HG03442 (cell line): ENCODE results near the gene NOXA1.
"Not testable (repeated sequence)": the region's sequence is repeated elsewhere in the genome, so short reads cannot be mapped to it uniquely, and the experiment has no call there.

Experiments
- ATAC-seq: cut with Tn5 transposase; IDR thresholded peaks from one replicate; pipeline ENCODE4 v1.9.1; 2021; ENCODE audit warnings: mild to moderate bottlenecking, moderate library complexity; ENCODE audit not compliant: unreplicated experiment

NOXA1 gene, protein sequence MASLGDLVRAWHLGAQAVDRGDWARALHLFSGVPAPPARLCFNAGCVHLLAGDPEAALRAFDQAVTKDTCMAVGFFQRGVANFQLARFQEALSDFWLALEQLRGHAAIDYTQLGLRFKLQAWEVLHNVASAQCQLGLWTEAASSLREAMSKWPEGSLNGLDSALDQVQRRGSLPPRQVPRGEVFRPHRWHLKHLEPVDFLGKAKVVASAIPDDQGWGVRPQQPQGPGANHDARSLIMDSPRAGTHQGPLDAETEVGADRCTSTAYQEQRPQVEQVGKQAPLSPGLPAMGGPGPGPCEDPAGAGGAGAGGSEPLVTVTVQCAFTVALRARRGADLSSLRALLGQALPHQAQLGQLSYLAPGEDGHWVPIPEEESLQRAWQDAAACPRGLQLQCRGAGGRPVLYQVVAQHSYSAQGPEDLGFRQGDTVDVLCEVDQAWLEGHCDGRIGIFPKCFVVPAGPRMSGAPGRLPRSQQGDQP

DNA sequence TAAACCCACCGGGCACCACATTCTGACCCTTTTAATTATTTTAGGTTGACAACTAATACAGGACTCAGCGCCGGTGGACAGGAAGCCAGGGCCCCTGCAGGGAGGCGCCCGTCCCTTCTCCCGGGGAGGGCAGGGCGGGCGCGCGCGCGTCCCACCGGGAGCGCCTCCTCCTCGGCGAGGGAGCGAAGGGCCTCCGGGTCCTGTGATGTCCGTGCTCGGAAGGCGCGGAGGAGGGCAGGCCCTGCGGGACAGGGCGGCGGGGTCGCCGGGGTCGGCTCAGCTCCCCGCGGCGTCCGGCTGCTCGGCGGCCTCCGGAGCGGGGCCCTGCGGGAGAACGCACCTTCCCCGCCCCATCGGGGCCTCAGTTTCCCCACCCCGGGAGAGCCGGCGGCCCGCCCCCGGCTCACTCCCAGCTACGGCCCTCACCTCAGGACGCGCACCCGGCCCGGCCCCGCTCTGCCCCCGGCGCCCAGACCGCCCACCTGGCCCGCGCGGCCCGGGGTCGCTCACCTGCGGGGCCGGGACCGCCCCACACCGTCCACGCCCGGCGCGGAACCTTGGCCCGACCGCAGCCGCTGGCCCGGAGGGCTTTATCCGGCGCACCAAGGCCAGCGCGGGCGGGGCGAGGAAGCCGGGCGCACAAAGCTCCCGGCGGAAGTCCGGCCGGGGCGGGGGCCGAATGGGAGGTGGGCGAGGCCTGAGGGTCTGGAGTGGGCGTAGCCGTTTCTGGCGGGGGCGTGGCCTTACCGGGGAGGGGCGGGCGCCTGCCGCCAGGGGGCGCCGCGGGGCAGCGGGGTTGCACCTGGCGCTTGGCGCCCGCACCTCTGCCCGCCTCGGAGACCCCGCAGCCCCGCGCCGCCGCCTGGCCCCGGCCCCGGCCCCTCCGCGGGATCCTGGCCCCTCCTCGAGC, at the start of gene NOXA1, which contains the start of gene EXD3:
TSS of gene NOXA1 (plus strand) at position 790 of the 910 bp plus-strand sequence. CDS start 137 bp downstream, outside the sequence.
TSS of gene EXD3 (minus strand) at position 559 of the 910 bp plus-strand sequence. CDS start 27,805 bp downstream, outside the sequence.
- ATAC-seq: peak; percentile 68

DNA sequence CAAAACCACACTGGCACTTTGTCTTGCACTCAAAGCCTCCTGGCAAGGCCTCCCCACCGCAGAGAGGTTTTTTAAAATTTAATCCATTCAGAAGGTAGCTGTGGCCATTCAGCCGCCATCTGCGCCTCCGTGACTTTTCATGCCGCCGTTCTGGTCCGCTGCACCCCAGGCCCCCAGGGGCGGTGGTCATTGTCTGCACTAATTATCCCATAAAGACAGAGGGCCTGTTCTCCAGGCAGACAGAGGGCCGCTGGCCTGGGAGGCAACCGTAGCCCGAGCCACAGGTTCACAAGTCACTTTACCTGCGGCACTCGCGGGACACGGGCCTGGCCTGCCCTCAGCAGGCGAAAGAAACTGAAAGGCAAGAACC, 49.6 kb upstream of the NOXA1 start:
- ATAC-seq: no peak

DNA sequence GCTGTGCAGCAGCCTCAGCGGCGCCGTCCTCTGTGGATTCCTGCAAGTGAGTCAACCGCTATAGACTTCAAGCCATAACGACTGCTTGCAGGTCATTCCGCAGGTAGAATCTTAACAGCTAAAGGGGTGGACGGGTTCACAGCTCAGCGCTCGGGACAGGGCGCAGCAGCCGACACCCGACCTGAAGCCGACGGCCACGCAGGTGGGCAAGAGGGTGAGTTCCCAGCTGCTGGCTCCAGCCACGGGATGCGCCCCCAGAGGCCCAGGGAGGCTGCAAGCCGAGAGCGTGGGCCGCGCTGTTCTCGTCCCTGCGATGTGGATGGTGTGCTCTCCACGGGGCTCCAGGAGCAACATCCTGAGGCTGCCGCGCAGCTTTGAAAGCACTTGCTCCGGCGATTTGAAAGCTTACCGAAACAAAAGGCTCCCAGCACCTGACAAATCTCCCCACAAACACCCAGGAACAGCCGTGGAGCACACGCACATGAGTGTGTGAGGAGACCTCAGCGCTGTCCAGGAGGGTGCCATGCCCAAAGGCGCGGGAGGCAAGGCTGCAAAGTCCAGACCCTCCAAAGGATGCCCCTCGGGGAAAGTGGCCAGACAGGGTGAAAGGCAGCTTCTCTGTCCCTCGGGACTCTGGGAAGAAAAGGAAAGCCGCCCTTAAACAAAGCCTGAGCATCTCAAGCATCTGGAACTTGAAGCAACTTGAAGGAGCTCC, 48.9 kb upstream of the NOXA1 start:
- no peak for ATAC-seq

DNA sequence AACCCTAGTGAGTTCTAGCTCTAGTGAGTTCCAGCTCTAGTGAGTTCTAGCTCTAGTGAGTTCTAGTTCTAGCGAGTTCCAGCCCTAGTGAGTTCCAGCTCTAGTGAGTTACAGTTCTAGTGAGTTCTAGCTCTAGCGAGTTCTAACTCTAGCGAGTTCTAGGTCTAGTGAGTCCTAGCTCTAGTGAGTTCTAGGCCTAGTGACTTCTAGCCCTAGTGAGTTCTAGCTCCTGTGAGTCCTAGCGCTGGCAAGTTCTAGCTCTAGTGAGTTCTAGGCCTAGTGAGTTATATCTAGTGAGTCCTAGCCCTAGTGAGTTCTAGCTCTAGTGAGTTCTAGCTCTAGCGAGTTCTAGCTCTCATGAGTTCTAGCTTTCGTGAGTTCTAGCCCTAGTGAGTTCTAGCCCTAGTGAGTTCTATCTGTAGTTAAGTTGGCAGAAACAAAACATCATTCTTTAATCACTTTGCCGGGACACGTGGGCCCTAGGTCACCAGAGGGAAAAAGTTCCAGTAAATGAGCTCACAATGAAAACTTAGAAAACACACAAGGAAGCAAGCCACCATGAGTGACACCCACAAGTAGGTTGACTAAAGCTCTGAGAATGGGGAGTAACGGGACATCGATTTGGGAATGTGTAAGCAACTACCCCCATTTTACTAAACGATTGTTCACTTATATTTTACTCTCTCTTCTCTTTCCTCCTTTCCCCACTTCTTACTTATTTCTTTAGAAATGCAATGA, 47.7 kb upstream of the NOXA1 start:
- no peak for ATAC-seq

DNA sequence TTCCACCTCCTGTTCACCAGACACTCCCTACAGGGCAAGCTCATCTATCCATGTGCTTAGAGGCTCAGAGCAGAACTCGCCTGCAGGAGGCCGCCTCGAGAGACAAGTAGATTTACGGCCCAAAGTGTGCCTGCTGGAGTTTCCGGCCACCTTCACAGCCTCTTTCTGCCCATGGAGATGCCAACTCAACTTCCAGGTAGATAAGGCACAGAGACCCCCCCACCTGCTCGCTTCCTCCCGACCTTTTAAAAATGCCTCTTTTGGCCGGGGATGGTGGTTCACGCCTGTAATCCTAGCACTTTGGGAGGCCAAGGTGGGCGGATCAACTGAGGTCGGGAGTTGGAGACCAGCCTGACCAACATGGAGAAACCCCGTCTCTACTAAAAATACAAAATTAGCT, 46.8 kb upstream of the NOXA1 start:
- ATAC-seq: no peak

DNA sequence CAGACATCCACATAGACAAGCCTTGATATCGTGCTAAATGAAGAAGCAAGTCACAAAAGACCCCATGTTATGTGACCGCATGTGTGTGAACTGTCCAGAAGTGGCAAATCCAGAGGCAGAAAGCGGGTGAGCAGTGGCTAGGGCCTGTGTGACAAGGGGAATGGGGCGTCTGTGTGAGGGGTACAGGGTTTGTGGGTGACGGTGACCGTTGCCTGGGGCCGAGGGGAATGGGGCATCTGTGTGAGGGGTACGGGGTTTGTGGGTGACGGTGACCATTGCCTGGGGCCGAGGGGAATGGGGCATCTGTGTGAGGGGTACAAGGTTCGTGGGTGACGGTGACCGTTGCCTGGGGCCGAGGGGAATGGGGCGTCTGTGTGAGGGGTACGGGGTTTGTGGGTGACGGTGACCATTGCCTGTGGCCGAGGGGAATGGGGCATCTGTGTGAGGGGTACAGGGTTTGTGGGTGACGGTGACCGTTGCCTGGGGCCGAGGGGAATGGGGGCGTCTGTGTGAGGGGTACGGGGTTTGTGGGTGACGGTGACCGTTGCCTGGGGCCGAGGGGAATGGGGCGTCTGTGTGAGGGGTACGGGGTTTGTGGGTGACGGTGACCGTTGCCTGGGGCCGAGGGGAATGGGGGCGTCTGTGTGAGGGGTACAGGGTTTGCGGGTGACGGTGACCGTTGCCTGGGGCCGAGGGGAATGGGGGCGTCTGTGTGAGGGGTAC, 44.3 kb upstream of the NOXA1 start:
- not testable (repeated sequence) for ATAC-seq

DNA sequence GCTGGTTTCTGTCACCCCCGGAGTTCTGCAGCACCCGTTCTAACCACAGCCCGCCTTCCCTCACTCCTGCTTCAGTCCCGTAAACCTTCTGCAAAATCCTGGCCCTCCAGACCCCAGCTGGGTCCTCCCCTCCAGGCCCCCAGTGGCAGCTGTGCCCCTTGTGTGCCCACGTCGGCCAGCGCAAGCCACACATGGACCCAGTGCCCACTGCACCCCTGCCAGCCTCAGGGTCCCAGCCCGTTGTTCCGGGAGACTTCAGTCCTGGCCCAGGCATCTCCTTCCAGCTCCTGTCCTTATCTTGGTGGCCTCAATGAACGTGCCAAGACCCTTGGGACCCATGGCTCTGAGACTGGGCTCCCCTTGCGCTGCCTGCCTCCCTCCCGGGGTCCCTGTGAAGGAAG, 43.4 kb upstream of the NOXA1 start:
- no peak for ATAC-seq

DNA sequence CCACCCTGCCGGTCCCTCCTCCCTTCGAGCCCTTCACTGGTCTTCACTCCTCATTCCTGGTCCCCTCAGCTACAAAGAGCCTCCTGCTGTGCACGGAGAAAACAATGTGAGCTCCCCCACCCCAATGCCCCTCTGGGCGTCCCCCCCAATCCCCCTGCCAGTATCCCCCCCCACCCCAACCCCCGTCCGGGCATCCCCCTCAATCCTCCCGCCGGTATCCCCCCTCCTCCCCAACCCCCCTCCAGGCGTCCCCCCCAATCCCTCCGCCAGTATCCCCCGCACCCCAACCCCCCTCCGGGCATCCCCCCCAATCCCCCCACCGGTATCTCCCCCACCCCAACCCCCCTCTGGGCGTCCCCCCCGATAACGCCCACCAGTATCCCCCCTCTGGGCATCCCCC, 43.0 kb upstream of the NOXA1 start:
- no peak for ATAC-seq

DNA sequence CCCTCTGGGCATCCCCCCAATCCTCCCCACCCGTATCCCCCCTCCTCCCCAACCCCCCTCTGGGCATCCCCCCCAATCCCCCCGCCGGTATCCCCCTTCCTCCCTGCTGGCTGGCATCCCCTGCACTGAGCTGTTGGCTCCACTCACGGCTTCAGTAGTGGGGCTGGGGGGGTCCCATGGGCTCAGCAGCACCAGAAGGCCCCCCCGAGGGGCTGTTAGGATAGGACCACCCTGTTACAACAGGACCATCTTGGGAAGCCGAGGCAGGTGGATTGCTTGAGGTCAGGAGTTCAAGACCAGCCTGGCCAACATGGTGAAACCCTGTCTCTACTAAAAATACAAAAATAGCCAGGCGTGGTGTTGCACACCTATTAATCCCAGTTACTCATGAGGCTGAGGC, 42.6 kb upstream of the NOXA1 start:
- ATAC-seq: no peak

DNA sequence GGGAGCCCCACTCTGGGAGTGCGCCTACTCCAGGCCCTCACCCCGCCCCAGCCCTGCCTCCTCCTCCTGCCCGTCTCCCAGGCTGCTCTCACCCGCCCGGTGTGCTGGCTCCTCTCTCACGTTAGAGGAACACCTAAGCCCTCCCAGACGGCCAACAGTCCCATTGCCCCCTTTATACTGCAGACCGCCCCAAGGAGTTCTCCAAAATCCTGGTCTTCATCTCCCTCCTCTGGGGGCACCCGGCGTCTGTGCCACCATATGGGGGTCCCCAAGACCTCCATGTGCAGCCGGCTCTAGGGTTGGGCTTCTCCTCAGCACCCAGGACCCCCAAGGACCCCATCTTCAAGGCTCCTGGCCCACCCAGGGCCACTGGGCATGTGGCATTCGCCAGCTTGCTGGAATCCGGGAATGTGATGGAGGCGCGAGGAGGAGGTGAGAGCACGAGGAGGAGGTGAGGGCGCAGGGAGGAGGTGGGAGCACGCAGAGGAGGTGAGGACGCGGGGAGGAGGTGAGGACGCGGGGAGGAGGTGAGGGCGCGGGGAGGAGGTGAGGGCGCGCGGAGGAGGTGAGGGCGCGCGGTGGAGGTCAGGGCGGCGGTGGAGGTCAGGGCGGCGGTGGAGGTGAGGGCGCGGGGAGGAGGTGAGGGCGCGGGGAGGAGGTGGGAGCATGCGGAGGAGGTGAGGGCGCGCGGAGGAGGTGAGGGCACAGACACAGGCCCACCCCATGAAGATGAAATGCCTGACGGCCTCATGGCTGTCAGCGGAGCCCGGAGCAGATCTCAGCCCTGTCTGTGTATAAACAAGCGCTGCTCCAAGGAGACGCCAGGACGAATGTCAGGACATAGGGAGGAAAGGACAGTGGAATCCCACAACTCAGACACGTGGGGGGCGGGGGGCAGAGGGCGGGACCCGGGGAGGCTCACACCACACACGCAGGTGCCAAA, 41.4 kb upstream of the NOXA1 start:
- ATAC-seq: no peak

DNA sequence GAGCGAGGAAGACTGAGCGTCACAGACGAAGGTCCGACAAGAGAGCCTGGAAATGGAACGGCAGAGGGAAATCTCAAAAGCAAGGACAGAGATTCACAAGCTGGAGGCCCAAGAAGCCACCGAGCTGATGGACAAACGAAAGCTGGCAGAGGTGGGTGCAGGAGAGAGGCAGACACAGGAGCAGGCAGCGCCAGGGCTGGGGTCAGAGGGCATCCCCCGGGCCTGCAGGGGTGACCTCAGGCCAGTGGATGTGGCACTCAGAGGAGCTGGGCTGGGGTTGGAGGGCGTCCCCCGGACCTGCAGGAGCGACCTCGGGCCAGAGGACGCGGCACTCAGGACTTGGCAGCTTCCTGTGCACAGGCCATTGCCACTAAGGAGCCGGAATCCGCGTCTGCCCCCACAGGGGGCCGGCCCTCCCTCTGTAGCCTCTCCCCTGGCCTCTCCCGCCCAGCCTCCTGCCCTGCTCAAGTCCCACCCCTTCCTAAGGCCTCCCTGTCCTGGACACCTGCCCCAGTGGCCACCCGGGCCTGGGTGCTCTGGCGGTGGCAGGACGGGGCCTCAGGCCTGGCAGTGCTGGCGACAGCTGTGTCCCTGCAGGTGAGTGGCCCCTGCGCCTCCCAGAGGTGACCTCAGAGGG, 40.6 kb upstream of the NOXA1 start:
- no peak for ATAC-seq

DNA sequence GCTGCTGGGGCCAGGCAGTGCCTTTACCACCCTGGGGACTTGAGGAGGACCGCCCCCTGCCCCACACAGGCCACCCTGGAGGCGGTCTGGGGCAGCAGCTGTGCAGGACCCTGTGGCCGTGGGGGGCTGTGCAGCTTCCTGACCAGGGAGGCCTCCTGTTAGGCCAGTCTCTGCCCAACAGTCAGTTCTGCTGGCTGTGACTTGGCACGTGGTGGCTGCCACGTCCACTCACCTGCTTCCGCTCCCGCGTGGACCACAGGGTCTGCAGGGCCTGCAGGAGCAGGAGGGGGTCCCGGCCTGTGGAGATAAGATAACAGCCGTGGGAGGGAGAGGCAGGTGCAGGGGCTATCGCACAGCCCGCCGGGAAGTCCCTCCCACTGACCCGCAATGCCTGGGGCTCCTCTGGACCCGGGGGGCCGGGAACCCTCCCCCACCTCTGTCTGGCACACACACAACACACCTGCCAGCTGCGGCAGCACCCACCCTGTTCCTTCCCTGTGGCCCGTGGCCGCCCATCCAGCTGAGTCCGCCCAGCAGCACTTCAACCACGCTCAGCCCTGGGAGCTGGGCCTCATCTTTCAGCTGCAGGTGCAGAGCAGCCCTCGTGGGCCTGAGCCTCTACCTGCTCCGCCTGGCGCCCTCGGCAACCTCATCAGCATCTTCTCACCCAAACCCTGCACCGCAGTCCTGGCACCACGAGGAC, 40.0 kb upstream of the NOXA1 start:
- ATAC-seq: no peak

DNA sequence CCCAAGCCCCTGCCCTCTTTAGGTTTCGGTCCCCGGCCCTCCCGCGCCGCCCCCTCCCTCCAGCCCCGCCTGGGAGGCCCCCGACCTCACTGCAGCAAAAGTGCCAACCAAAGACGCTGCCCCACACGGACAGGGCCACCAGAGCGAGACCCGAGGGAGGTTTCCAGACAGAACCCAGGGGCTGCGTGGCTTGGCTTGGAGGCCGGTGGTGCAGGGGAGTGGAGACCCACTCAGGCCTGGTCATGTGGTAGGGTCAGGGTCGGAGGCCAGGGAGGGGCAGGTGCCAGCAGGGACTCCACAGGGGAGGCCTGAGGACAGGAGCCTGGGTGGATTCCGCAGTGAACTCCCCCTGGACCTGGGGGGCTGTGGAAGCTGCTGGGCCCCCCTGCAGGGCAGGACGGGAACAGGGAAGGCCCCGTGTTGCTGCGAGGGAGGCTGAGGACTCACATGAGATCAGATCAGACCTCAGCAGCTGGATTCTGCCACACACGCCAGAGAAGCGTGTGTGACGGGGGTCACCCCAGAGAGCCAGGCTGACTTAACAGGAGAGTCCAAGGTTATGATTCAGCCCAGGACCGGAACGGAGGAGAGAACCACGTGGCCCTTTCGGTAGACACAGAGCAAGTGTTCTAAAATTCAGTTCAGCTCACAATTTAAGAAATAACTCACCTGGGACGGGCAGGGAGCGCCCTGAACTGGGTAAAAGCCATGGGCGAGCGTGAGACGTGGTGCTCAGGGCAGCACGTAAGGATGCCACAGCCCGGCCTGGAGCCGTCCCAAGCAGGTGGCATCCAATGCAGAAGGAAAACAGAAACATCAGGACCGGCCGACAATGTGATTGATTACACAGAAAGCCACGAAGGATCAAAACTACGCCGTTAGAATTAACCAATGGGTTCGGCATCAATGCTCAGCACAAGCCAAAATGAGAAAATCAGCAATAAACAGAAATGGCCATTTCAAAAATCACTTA, 39.1 kb upstream of the NOXA1 start:
- no peak for ATAC-seq

DNA sequence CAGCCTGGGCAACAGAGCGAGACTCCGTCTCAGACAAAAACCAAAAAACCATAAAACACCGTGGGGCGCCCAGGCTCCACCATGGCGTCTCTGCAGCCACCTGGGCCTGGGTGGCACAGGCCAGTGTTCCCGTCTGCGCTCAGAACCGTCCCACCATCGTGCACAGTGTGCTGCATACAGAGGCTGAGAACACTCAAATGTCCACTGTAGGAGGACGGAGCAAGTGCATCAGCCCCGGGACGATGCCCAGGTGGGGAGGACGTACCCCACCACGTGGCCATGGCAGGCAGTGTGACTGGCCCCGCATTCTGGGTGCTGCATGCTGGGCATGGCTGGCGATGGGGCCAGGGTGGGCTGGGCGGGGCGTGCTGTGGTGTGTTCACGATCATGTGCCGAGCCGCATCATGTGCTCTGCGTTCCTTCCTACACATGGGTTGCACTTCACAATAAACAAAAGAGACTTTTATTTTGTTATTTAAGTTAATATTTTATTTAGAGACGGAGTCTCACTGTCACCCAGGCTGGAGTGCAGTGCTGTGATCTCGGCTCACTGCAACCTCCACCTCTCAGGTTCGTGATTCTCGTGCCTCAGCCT, 38.0 kb upstream of the NOXA1 start:
- no peak for ATAC-seq

DNA sequence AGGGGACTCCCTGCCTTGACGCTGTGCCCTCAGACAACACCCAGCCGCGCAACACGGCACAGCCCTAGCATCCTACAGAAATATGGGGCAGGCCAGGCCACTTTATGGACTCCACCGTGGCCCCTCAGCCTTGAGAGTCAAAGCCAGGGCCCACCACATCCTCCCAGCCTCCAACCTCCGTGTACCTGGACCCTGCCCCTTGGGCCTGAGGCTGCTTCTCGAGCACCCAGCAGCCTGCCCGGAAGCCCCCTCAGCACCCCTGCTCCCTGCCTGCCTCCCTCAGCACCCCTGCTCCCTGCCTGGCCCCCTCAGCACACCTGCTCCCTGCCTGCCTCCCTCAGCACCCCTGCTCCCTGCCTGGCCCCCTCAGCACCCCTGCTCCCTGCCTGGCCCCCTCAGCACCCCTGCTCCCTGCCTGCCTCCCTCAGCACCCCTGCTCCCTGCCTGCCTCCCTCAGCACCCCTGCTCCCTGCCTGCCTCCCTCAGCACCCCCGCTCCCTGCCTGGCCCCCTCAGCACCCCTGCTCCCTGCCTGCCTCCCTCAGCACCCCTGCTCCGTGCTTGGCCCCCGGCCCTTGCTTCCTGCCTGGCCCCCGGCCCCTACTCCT, 36.6 kb upstream of the NOXA1 start:
- ATAC-seq: not testable (repeated sequence)
